Measurements from ENCODE around the gene SGMS2.

- no peak for TF ChIP-seq CTCF (conservative IDR thresholded peaks at IDR 0.05; ENCODE audit: low read depth, low read length)
- TF ChIP-seq ELK1 (IDR thresholded peaks at IDR 0.05; ENCODE audit: borderline replicate concordance, low read depth, low read length) = no peak
- no peak for TF ChIP-seq RFX5 (IDR thresholded peaks at IDR 0.05; ENCODE audit: low read depth, low read length)
- no peak for TF ChIP-seq POLR2A (IDR thresholded peaks at IDR 0.05; ENCODE audit: low read depth, low read length)
- TF ChIP-seq CEBPB (IDR thresholded peaks at IDR 0.05; ENCODE audit: low read depth, low read length) = no peak
- TF ChIP-seq RCOR1 (IDR thresholded peaks at IDR 0.05; ENCODE audit: insufficient replicate concordance, low read length) = no peak
Measured at GRCh38 chr4:107857741-107858140, 33.0 kb downstream of the SGMS2 start.
